K562 (cell line): ENCODE data around the gene NFATC1. TPM values are rescaled to one million over a fixed set of nuclear protein-coding genes. Genes with fewer than 3 reads are reported as not detected.

ENCODE experiments used
- ATAC-seq: fragments of 200-7000 bp; cut with Tn5 transposase; 3 replicates; pipeline ENCODE4 v1.9.1; 2020; ENCODE audit warnings: moderate library complexity
- BruUV-seq: library from RNA; stranded (reverse); fragments of 400-500 nt; replicated peaks from 2 replicates; lab custom pipeline; 2021; lab: Mats Ljungman, UMichigan
- CTCF ChIA-PET: fragments of 300-600 bp; formaldehyde crosslinking; extraction: SDS; loops from one replicate; lab custom pipeline; 2021; ENCODE audit warnings: low intra/inter-chr PET ratio; lab: Yijun Ruan, JAX
- POLR2A ChIA-PET: fragments of 300-600, 350-650 bp; sonication (Branson Sonifier 250); formaldehyde crosslinking; extraction: SDS; loops from one replicate; lab custom pipeline; 2021; ENCODE audit warnings: antibody characterized with exemption, inconsistent platforms; lab: Yijun Ruan, JAX
- DNase-seq, 4 experiments: peaks; one replicate each; pipeline versions ENCODE4 v3.0.0 to v3.0.0-alpha.2; 2011 to 2018; ENCODE audit warnings: low spot score in 3 of 4, mixed read lengths in 3 of 4; ENCODE audit errors: extremely low read depth in 1 of 4
- FAIRE-seq: peaks from 2 replicates; lab custom pipeline; 2011; peaks lifted over from hg19 to GRCh38; lab: Jason Lieb, UNC
- H2AFZ ChIP-seq: 2 replicates; pipeline ENCODE4 v1.6.0; 2011; ENCODE audit warnings: low read depth, low read length, control low read depth, inconsistent platforms
- H3K27ac ChIP-seq: fragments of 200-600 bp; 3 replicates; pipeline ENCODE4 v1.8.0; 2011; ENCODE audit warnings: low read depth, mild to moderate bottlenecking, control low read depth, inconsistent platforms, low read length, moderate library complexity, mixed read lengths; ENCODE audit errors: extremely low read depth
- H3K27me3 ChIP-seq, 2 experiments: fragments of 300-600 bp in 1 of 2; 2 replicates in 1 of 2; 3 replicates in 1 of 2; pipeline versions ENCODE4 v1.6.0 to v1.8.0; 2011; ENCODE audit warnings: inconsistent platforms in 2 of 2, low read length in 2 of 2, mild to moderate bottlenecking in 1 of 2, mixed read lengths in 1 of 2, moderate library complexity in 1 of 2; ENCODE audit not compliant: control insufficient read depth in 2 of 2, insufficient read depth in 2 of 2
- H3K36me3 ChIP-seq: fragments of 300-600 bp; 3 replicates; pipeline ENCODE4 v1.8.0; 2011; ENCODE audit warnings: mild to moderate bottlenecking, low read length, inconsistent platforms; ENCODE audit not compliant: control insufficient read depth, insufficient read depth
- H3K4me1 ChIP-seq, 2 experiments: fragments of 200-600 bp in 1 of 2; replicated peaks in 1 of 2; 2 replicates in 1 of 2; 3 replicates in 1 of 2; pipeline versions ENCODE4 v1.5.1 to v1.8.0; 2011; ENCODE audit warnings: inconsistent platforms in 2 of 2, low read length in 2 of 2, mild to moderate bottlenecking in 1 of 2, mixed read lengths in 1 of 2, moderate library complexity in 1 of 2; ENCODE audit not compliant: control insufficient read depth in 2 of 2, insufficient read depth in 2 of 2
- H3K4me2 ChIP-seq: 2 replicates; pipeline ENCODE4 v1.6.1; 2011; ENCODE audit warnings: low read length, control low read depth, inconsistent platforms, mixed read lengths; ENCODE audit not compliant: insufficient read depth
- H3K4me3 ChIP-seq: fragments of 200-600 bp; sonication (generic), shearing (Covaris generic); 2 replicates; pipeline ENCODE4 v1.5.1; 2016; ENCODE audit warnings: control low read depth, inconsistent platforms
- H3K79me2 ChIP-seq: fragments of 200-600 bp; 3 replicates; pipeline ENCODE4 v1.8.0; 2011; ENCODE audit warnings: low read length, inconsistent platforms; ENCODE audit not compliant: control insufficient read depth, insufficient read depth
- H3K9ac ChIP-seq, 2 experiments: 2 replicates each; pipeline versions ENCODE4 v1.6.0 to v1.6.1; 2011; ENCODE audit warnings: low read depth in 2 of 2, low read length in 2 of 2, control low read depth in 1 of 2, inconsistent platforms in 1 of 2, mild to moderate bottlenecking in 1 of 2, mixed read lengths in 1 of 2; ENCODE audit not compliant: insufficient read depth in 1 of 2
- H3K9me1 ChIP-seq: one replicate; pipeline ENCODE4 v1.6.0; 2011; ENCODE audit warnings: inconsistent platforms, mild to moderate bottlenecking, low read length, moderate library complexity; ENCODE audit not compliant: control insufficient read depth, insufficient read depth
- H3K9me3 ChIP-seq: replicated peaks from 2 replicates; pipeline ENCODE4 v1.5.1; 2011; ENCODE audit warnings: low read depth, low read length, inconsistent platforms; ENCODE audit not compliant: control insufficient read depth, insufficient read depth
- H4K20me1 ChIP-seq: replicated peaks from 2 replicates; pipeline ENCODE4 v1.6.1; 2011; ENCODE audit warnings: low read length, inconsistent platforms, mixed read lengths; ENCODE audit not compliant: control insufficient read depth, insufficient read depth
- RB1 ChIP-seq: fragments of 450-650 bp; IDR thresholded peaks from 2 replicates; pipeline ENCODE4 v1.6.1; 2017; ENCODE audit warnings: low read depth, mild to moderate bottlenecking
- TSHZ1 ChIP-seq: fragments of 250-450 bp; sonication (Bioruptor Pico); IDR thresholded peaks from 2 replicates; pipeline ENCODE4 v1.4.0; 2020; ENCODE audit warnings: mild to moderate bottlenecking, moderate library complexity
- ZNF184 ChIP-seq: sonication (generic); formaldehyde crosslinking; IDR thresholded peaks from 2 replicates; pipeline ENCODE4 v1.5.0; 2020; ENCODE audit warnings: missing genetic modification reagents
- WGBS: fragments of 100-300 bp; shearing (Covaris generic); methylation state at CpG from one replicate; pipeline ENCODE4 v1.1.6; 2016; ENCODE audit warnings: low coverage, mixed read lengths; ENCODE audit not compliant: insufficient coverage; ENCODE audit errors: missing lambda C conversion rate; 5-methylcytosine and 5-hydroxymethylcytosine counted together
- in situ Hi-C: fragments of 300-500 bp; cut with MboI; formaldehyde crosslinking; loops from 4 replicates; pipeline ENCODE4 v1.15.0; 2018; ENCODE audit warnings: inconsistent platforms, mixed read lengths
- intact Hi-C: fragments of 100-400 bp; cut with micrococcal nuclease; formaldehyde crosslinking; loops from 2 replicates; pipeline ENCODE4 v1.14.2; 2022
- polyA plus RNA-seq, 8 experiments: library from polyadenylated mRNA; depleted of rRNA in 4 of 8; stranded (reverse) in 5 of 8; unstranded in 3 of 8; fragments of >200 nt; fragmentation: Nextera tagmentation in 2 of 8; fragmentation: Illumina TruSeq in 1 of 8; extraction: Ambion mirVana in 2 of 8; extraction: Trizol in 1 of 8; gene quantifications; 2 replicates each; pipeline versions ENCODE4 v1.2.1 to v1.2.3, GENCODE V29; 2011 to 2014; ENCODE audit warnings: inconsistent platforms in 1 of 8, missing spikeins in 1 of 8
- total RNA-seq, 7 experiments: library from RNA; depleted of rRNA in 6 of 7; stranded (reverse); fragments of >200 nt in 6 of 7; fragmentation: Illumina TruSeq in 2 of 7; extraction: Trizol in 2 of 7; gene quantifications; 2 replicates each; pipeline versions ENCODE4 v1.2.1 to v1.2.3, GENCODE V29; 2011 to 2021; ENCODE audit warnings: low replicate concordance in 1 of 7

NFATC1 gene
- total and polyA plus RNA-seq, 9 of the 15 experiments (the other 6 are each of a cell fraction or from before 2014, with no cell fraction given) = 1.1 to 16.4 (median 2.5) TPM

DNA sequence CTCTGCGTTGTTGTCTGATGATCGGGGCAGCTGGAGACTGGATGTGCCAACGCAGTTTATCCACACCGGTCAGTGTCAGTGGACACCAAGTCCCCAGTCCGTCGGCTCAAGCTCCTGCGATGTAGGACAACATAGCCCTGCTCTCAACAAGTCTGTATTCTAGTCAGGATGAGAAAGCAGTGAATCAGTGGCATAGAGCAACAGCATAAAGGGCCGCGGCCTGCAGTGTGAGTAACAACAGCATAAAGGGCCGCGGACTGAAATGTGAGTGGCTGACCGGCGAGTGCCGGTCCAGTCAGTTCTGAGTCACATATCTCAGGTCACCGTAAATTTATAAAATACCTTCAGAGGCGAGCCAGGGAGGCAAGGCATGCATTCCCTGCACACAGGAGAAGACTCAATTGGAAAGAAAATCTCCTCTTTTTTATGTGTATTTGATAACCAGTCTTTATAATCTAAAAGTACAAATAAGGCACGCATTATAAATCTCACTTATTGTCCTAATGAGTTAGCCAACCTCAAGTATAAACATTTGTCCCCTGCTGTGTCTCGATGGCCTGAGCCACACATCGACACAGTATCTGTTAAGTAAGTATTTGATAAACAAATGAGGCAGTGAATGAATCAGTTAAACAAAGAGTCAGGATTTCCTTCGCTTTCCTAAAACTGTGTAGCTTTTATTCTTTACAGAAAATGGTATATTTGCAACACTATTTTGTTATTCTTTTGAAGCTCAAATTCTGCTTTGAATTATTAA lies 33.8 kb upstream of the NFATC1 start:
- no peak for TF ChIP-seq ZNF184 (CRISPR knock-in tag)
- no peak for TF ChIP-seq TSHZ1 (CRISPR knock-in tag)
- no peak for TF ChIP-seq RB1
- H2AFZ ChIP-seq = no peak overlapping the region
- H3K9ac ChIP-seq = no peak overlapping the region
- H3K27ac ChIP-seq = no peak overlapping the region
- FAIRE-seq (no peak), DNase-seq (no peak), ATAC-seq (no peak)
- H3K4me1 ChIP-seq = no peaks in the 10 kb centered on the region
- ChIA-PET POLR2A (interaction anchor here (0.6 kb wide), 1 partner anchor 12 kb away, joined by 3 read pairs; no protein-coding TSS in a partner anchor), CTCF (no interaction called here)
- no peaks in the 10 kb centered on the region for H3K9me1 ChIP-seq
- H3K4me3 ChIP-seq = no peak overlapping the region
- in situ Hi-C loops = no loop called here
- 89% methylated on average over 13 of the region's 20 CpGs for WGBS
- no peaks in the 10 kb centered on the region; the same call in 1 of the 2 replicates for H3K9me3 ChIP-seq
- no TSS peak for BruUV-seq
- no peaks in the 10 kb centered on the region for H4K20me1 ChIP-seq
- H3K27me3 ChIP-seq = no peaks in the 10 kb centered on the region
- H3K4me2 ChIP-seq = no peak overlapping the region
- no peaks in the 10 kb centered on the region for H3K79me2 ChIP-seq
- intact Hi-C loops = no loop called here
- peaks cover 8% of the 10 kb centered on the region; the same call in 1 of the 3 replicates for H3K36me3 ChIP-seq
